Breast epithelium (tissue), 4 donors: ENCODE data around the gene GPR137B. TPM values are rescaled to one million over a fixed set of nuclear protein-coding genes. Genes with fewer than 3 reads are reported as not detected.
"Not testable (repeated sequence)": the region's sequence is repeated elsewhere in the genome, so short reads cannot be mapped to it uniquely, and the experiment has no call there.

Experiments used
- DNase-seq, 2 donors: peaks; one replicate each; pipeline ENCODE4 v3.0.0-alpha.2; 2019; ENCODE audit warnings: low spot score in 2 of 2
- H3K27ac ChIP-seq, 2 donors: fragments of 200-600 bp; sonication (generic) in 1 of 2; one replicate each; pipeline ENCODE4 v1.5.1; 2016 to 2019; ENCODE audit warnings: mild to moderate bottlenecking in 1 of 2
- H3K27me3 ChIP-seq, 2 donors: fragments of 200-600 bp; sonication (generic) in 1 of 2; one replicate each; pipeline versions ENCODE4 v1.5.1 to v1.6.0; 2017 to 2019; ENCODE audit warnings: control low read depth in 1 of 2, mild to moderate bottlenecking in 1 of 2
- H3K36me3 ChIP-seq: fragments of 200-600 bp; one replicate; pipeline ENCODE4 v1.5.1; 2019
- H3K4me1 ChIP-seq, 2 donors: fragments of 200-600 bp; sonication (generic); one replicate each; pipeline ENCODE4 v1.5.1; 2016 to 2019; ENCODE audit warnings: control low read depth in 1 of 2
- H3K4me3 ChIP-seq, 3 donors: fragments of 200-600 bp; sonication (generic); 1 replicate in 2 of 3; 2 replicates in 1 of 3; pipeline ENCODE4 v1.5.1; 2016 to 2019; ENCODE audit warnings: mild to moderate bottlenecking in 3 of 3, moderate library complexity in 2 of 3
- H3K9me3 ChIP-seq, 2 donors: fragments of 200-600 bp; sonication (generic) in 1 of 2; one replicate each; pipeline ENCODE4 v1.5.1; 2016 to 2019; ENCODE audit warnings: control low read depth in 1 of 2
- CTCF ChIP-seq, 3 donors: fragments of 450-650 bp; IDR thresholded peaks; one replicate each; pipeline ENCODE4 v1.5.1; 2016 to 2017; ENCODE audit warnings: antibody characterized with exemption in 3 of 3, mild to moderate bottlenecking in 3 of 3, moderate library complexity in 3 of 3
- POLR2A ChIP-seq: fragments of 450-650 bp; IDR thresholded peaks from one replicate; pipeline ENCODE4 v1.6.1; 2016; ENCODE audit warnings: antibody characterized with exemption, mild to moderate bottlenecking, moderate library complexity
- POLR2AphosphoS5 ChIP-seq, 3 donors: sonication (generic); formaldehyde crosslinking; IDR thresholded peaks; one replicate each; pipeline ENCODE4 v1.6.1; 2017; ENCODE audit warnings: antibody characterized with exemption in 3 of 3
- intact Hi-C: fragments of 100-400 bp; cut with DNase I; formaldehyde crosslinking; loops from one replicate; pipeline ENCODE4 v1.15.1; 2023; ENCODE audit warnings: low total_unique reads
- total RNA-seq, 3 donors: library from RNA; depleted of rRNA; stranded (reverse); fragments of >200 nt; gene quantifications; one replicate each; pipeline ENCODE4 v1.1.0, GENCODE V29; 2016

Gene GPR137B
- total RNA-seq, 3 donors from 2014 or later, result 24.1 to 29.6 (median 25.6) TPM

GRCh38 chr1:236154126-236154525 is 11.8 kb downstream of the GPR137B start:
- TF ChIP-seq CTCF (IDR thresholded peaks at IDR 0.05) (no peak), POLR2A (no peak), POLR2AphosphoS5 (IDR thresholded peaks at IDR 0.05) (no peak)
- intact Hi-C loops, result no loop called here
- no peaks in the 10 kb centered on the region for H3K9me3 ChIP-seq
- H3K27me3 ChIP-seq, result no peaks in the 10 kb centered on the region
- no peak for DNase-seq
- no peaks in the 10 kb centered on the region for H3K4me1 ChIP-seq
- H3K4me3 ChIP-seq, result no peak overlapping the region
- no peaks in the 10 kb centered on the region for H3K36me3 ChIP-seq
- no peak overlapping the region for H3K27ac ChIP-seq

GRCh38 chr1:236154671-236155398 is 12.5 kb downstream of the GPR137B start:
- Histone ChIP-seq H3K27me3 (no peaks in the 10 kb centered on the region), H3K27ac (no peak overlapping the region), H3K9me3 (peaks cover 0 to 3% of the 10 kb centered on the region in 2 donors), H3K36me3 (no peaks in the 10 kb centered on the region), H3K4me1 (no peaks in the 10 kb centered on the region), H3K4me3 (no peak overlapping the region)
- no peak for TF ChIP-seq POLR2A
- TF ChIP-seq CTCF (IDR thresholded peaks at IDR 0.05), result no peak
- TF ChIP-seq POLR2AphosphoS5 (IDR thresholded peaks at IDR 0.05), result no peak
- no peak for DNase-seq
- intact Hi-C loops, result no loop called here

GRCh38 chr1:236155399-236155767 is 13.0 kb downstream of the GPR137B start:
- H3K27ac ChIP-seq, result no peak overlapping the region
- H3K4me1 ChIP-seq, result no peaks in the 10 kb centered on the region
- intact Hi-C loops, result no loop called here
- TF ChIP-seq CTCF (IDR thresholded peaks at IDR 0.05) (no peak), POLR2AphosphoS5 (IDR thresholded peaks at IDR 0.05) (no peak), POLR2A (no peak)
- no peak overlapping the region for H3K4me3 ChIP-seq
- no peaks in the 10 kb centered on the region for H3K36me3 ChIP-seq
- peaks cover 0 to 5% of the 10 kb centered on the region in 2 donors for H3K9me3 ChIP-seq
- H3K27me3 ChIP-seq, result no peaks in the 10 kb centered on the region
- no peak for DNase-seq

GRCh38 chr1:236155841-236156503 is 13.6 kb downstream of the GPR137B start:
- Histone ChIP-seq H3K4me3 (no peak overlapping the region), H3K9me3 (peaks cover under 1 to 11% of the 10 kb centered on the region in 2 donors), H3K27ac (no peak overlapping the region), H3K27me3 (no peaks in the 10 kb centered on the region), H3K36me3 (no peaks in the 10 kb centered on the region), H3K4me1 (no peaks in the 10 kb centered on the region)
- TF ChIP-seq POLR2AphosphoS5 (IDR thresholded peaks at IDR 0.05) (no peak), POLR2A (no peak), CTCF (IDR thresholded peaks at IDR 0.05) (no peak)
- DNase-seq, result no peak
- intact Hi-C loops, result no loop called here

GRCh38 chr1:236156512-236157208 is 14.3 kb downstream of the GPR137B start:
- no peak for DNase-seq

GRCh38 chr1:236158072-236158471 is 15.7 kb downstream of the GPR137B start:
- H3K27ac ChIP-seq, H3K4me3 ChIP-seq, H3K36me3 ChIP-seq, intact Hi-C loops, DNase-seq, H3K4me1 ChIP-seq, H3K27me3 ChIP-seq: not testable (repeated sequence)
- peaks cover 13 to 22% of the 10 kb centered on the region in 2 donors for H3K9me3 ChIP-seq

More at GRCh38 chr1:236156512-236157208, 14.3 kb downstream of the GPR137B start:
- H3K4me1 ChIP-seq, result no peaks in the 10 kb centered on the region
- H3K36me3 ChIP-seq, result no peaks in the 10 kb centered on the region
- no peak overlapping the region for H3K27ac ChIP-seq
- no peak for TF ChIP-seq POLR2A
- no peak for TF ChIP-seq POLR2AphosphoS5 (IDR thresholded peaks at IDR 0.05)
- TF ChIP-seq CTCF (IDR thresholded peaks at IDR 0.05), result no peak
- peaks cover 8 to 17% of the 10 kb centered on the region in 2 donors for H3K9me3 ChIP-seq
- H3K4me3 ChIP-seq, result no peak overlapping the region
- intact Hi-C loops, result no loop called here
- H3K27me3 ChIP-seq, result no peaks in the 10 kb centered on the region
